ENCODE measurements around the gene EIF2A.

- no peak for TF ChIP-seq CTCF (conservative IDR thresholded peaks at IDR 0.05)
- TF ChIP-seq EZH2 (IDR thresholded peaks at IDR 0.05; ENCODE audit: low read depth), result no peak
Measured at GRCh38 chr3:150597646-150598045, 51.1 kb downstream of the EIF2A start.
